BJ (cell line): Measurements from ENCODE around the gene AVP. TPM values are rescaled to one million over a fixed set of nuclear protein-coding genes. Genes with fewer than 3 reads are reported as not detected.
"Not testable (repeated sequence)": the region's sequence is repeated elsewhere in the genome, so short reads cannot be mapped to it uniquely, and the experiment has no call there.

Source experiments
- CTCF ChIA-PET: fragments of 350-600 bp; formaldehyde crosslinking; extraction: SDS; loops from one replicate; lab custom pipeline; 2021; ENCODE audit warnings: antibody characterized with exemption, inconsistent platforms; lab: Yijun Ruan, JAX
- POLR2A ChIA-PET: fragments of 300-600 bp; sonication (Branson Sonifier 250); formaldehyde crosslinking; extraction: SDS; loops from one replicate; lab custom pipeline; 2021; ENCODE audit warnings: antibody characterized with exemption; lab: Charles Lee
- DNase-seq: peaks from one replicate; pipeline ENCODE4 v3.0.0-alpha.2; 2011; ENCODE audit warnings: low read depth
- H3K27me3 ChIP-seq: 2 replicates; pipeline ENCODE4 v1.6.0; 2011; ENCODE audit warnings: low read length; ENCODE audit not compliant: control insufficient read depth, insufficient read depth
- H3K36me3 ChIP-seq: 2 replicates; pipeline ENCODE4 v1.5.1; 2011; ENCODE audit warnings: low read length; ENCODE audit not compliant: control insufficient read depth, insufficient read depth
- H3K4me3 ChIP-seq: 2 replicates; pipeline ENCODE4 v1.5.1; 2011; ENCODE audit warnings: low read depth, mild to moderate bottlenecking, control low read depth, low read length
- polyA plus RNA-seq: library from polyadenylated mRNA; depleted of rRNA; stranded (reverse); fragments of >200 nt; gene quantifications from 2 replicates; pipeline ENCODE4 v1.2.3, GENCODE V29; 2011
- TF ChIP-seq, protein P1 (sequence below): IDR thresholded peaks from 2 replicates; pipeline ENCODE4 v1.5.1; 2011; ENCODE audit warnings: low read depth, mild to moderate bottlenecking, control low read depth, inconsistent platforms, low read length, moderate library complexity; ENCODE audit not compliant: insufficient read depth

AVP gene
- polyA plus RNA-seq, 1 experiment, result not detected

DNA sequence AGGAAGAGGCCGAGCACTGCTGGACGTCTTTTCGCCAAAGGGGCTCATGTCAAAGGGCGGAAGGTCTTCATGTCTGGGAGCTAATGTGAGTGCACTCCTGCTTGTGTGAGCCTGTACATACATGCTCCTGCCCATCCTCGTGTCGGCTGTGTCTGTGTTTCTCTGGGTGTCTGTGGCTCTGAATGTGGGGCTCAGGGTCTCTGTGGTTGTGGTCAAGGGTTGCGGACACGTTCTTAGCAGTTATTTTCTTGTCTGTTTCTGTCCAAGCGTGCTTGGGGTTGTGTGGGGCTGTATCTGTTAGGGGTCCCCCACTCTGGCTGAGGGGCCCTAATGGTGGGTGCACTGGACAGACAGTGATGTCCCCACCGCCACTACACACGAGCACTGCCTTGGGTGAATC is 2.9 kb downstream of the AVP start:
- no peak overlapping the region for H3K4me3 ChIP-seq
- peaks cover 33% of the 10 kb centered on the region for H3K27me3 ChIP-seq
- ChIA-PET CTCF (no interaction called here), POLR2A (no interaction called here)
- TF ChIP-seq, protein P1, sequence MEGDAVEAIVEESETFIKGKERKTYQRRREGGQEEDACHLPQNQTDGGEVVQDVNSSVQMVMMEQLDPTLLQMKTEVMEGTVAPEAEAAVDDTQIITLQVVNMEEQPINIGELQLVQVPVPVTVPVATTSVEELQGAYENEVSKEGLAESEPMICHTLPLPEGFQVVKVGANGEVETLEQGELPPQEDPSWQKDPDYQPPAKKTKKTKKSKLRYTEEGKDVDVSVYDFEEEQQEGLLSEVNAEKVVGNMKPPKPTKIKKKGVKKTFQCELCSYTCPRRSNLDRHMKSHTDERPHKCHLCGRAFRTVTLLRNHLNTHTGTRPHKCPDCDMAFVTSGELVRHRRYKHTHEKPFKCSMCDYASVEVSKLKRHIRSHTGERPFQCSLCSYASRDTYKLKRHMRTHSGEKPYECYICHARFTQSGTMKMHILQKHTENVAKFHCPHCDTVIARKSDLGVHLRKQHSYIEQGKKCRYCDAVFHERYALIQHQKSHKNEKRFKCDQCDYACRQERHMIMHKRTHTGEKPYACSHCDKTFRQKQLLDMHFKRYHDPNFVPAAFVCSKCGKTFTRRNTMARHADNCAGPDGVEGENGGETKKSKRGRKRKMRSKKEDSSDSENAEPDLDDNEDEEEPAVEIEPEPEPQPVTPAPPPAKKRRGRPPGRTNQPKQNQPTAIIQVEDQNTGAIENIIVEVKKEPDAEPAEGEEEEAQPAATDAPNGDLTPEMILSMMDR, result no peak
- H3K36me3 ChIP-seq, result no peaks in the 10 kb centered on the region
- DNase-seq, result no peak

DNA sequence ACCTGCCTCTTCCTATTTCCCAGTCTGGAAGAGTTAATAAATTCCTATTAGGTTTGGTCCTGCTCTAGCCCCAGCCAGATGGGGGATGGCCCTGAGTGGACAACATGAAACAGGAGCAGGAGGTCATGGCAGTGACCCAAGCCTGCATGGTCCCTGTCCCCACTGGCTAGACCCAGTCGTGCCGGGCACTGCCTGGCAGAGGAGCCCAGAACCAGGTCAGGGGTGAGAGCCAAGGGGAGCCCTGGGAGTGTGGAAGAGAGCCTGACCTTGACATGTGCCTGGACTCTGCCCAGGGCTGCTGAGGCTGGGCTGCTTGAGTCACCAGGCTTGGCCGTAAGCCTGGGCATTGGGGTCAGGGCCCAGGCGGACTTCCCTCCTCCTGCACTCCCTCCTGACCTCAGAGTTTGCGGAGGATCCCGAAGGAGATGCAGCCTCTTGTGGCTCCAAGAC is 3.6 kb downstream of the AVP start:
- Histone ChIP-seq H3K36me3 (no peaks in the 10 kb centered on the region), H3K27me3 (peaks cover 33% of the 10 kb centered on the region), H3K4me3 (no peak overlapping the region)
- no peak for DNase-seq
- ChIA-PET CTCF (no interaction called here), POLR2A (no interaction called here)
- TF ChIP-seq, protein P1, result no peak

DNA sequence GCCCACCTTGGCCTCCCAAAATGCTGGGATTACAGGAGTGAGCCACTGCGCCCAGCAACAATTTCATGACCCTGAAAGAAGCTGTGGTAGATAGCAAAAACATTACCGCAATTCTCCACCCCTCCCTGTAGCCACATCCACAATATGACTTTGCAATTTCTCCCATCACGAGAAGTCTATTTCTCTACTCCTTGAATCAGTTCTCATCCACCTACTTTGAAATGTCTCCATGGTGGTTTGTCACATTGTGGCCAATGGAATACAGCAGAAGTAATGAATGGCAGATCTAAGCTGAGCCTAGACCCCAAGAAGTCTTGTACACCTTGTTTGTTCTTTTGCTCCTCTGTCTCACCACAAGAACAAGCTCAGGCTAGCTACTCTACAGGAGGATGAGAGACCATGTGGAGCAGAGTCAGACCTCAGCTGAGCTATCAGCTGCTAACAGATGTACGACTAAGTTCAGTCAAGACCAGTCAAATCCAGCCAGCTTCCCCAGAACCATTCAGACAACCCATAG is 6.8 kb downstream of the AVP start:
- H3K27me3 ChIP-seq, result peaks cover 30% of the 10 kb centered on the region
- TF ChIP-seq, protein P1, result no peak
- no peak overlapping the region for H3K4me3 ChIP-seq
- ChIA-PET POLR2A (no interaction called here), CTCF (interaction anchor here (0.7 to 1.3 kb wide), 3 partner anchors 21 to 1038 kb away, joined by 4 to 25 read pairs (median 5); no protein-coding TSS in a partner anchor)
- H3K36me3 ChIP-seq, result no peaks in the 10 kb centered on the region
- no peak for DNase-seq

DNA sequence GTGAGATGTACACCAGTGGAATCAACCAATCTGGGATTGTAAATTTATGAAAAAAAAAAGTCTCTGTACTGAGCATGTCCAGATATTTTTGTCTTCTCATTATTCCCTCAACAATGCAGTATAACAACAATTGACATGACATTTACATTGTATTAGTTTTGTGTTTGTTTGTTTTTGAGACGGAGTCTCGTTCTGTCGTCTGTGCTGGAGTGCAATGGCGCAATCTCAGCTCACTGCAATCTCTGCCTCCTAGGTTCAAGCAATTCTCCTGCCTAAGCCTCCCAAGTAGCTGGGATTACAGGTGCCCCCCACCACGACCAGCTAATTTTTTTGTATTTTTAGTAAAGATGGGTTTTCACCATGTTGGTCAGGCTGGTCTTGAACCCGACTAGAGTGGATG is 9.2 kb downstream of the AVP start:
- CTCF ChIA-PET, result interaction anchor here (1.3 to 1.4 kb wide), 2 partner anchors 14 to 34 kb away, joined by 3 read pairs; no protein-coding TSS in a partner anchor

DNA sequence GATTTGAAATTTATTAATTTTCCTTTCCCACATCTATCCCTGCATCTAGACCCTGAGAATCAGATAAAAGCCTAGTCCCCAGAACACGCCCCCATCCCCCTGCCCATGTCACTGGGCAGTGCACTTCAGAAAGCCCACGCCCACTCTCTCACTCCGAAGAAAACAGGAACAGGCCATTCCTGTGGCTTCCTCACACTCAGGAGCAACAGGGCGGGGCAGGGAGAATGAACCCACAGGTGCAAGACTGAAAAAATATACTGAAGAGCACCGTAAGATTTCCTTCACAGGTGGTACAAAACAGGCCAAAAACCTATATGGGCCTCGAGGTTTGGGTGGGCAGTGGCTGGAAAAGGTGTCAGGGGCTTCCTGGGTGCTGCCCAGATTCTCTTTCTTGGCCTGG is 9.7 kb downstream of the AVP start:
- no peak for DNase-seq
- H3K4me3 ChIP-seq, result no peak overlapping the region
- TF ChIP-seq, protein P1, result no peak
- CTCF ChIA-PET, result interaction anchor here (3.5 kb wide), 1 partner anchor 21 kb away, joined by 15 read pairs; no protein-coding TSS in a partner anchor
- H3K27me3 ChIP-seq, result peaks cover 15% of the 10 kb centered on the region
- H3K36me3 ChIP-seq, result no peaks in the 10 kb centered on the region
- POLR2A ChIA-PET, result no interaction called here

More for the DNA sequence above, 9.2 kb downstream of the AVP start:
- peaks cover 15% of the 10 kb centered on the region for H3K27me3 ChIP-seq
- H3K36me3 ChIP-seq, POLR2A ChIA-PET, H3K4me3 ChIP-seq, DNase-seq: not testable (repeated sequence)

DNA sequence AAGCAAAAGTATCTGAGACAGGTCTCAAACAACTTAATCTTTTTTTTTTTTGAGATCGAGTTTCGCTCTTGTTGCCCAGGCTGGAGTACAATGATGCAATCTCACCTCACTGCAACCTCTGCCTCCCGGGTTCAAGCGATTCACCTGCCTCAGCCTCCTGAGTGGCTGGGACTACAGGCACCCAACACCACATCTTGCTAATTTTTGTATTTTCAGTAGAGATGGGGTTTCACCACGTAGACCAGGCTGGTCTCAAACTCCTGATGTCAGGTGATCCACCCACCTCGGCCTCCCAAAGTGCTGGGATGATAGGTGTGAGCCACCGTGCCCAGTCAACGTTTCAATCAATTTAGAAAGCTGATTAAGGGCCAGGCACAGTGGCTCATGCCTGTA is 11.3 kb downstream of the AVP start:
- H3K4me3 ChIP-seq, DNase-seq, H3K36me3 ChIP-seq, POLR2A ChIA-PET: not testable (repeated sequence)
- peaks cover 12% of the 10 kb centered on the region for H3K27me3 ChIP-seq
- CTCF ChIA-PET, result interaction anchor here (0.9 to 3.5 kb wide), 4 partner anchors 20 to 42 kb away, joined by 3 to 15 read pairs (median 3); partner anchors contain the start of gene MRPS26
